DMS153 treated with DMSO at 0.1 percent for 48 hours (cell line): ENCODE measurements around the gene GCC1.
A peak's percentile ranks its signal among the peaks of the same experiment; 100 is the strongest.
"Not testable (repeated sequence)": the region's sequence is repeated elsewhere in the genome, so short reads cannot be mapped to it uniquely, and the experiment has no call there.

Source experiments
- DNase-seq: peaks from one replicate; lab custom pipeline; 2025; ENCODE audit not compliant: unreplicated experiment; lab: John Stamatoyannopoulos, UW

GCC1 gene

DNA sequence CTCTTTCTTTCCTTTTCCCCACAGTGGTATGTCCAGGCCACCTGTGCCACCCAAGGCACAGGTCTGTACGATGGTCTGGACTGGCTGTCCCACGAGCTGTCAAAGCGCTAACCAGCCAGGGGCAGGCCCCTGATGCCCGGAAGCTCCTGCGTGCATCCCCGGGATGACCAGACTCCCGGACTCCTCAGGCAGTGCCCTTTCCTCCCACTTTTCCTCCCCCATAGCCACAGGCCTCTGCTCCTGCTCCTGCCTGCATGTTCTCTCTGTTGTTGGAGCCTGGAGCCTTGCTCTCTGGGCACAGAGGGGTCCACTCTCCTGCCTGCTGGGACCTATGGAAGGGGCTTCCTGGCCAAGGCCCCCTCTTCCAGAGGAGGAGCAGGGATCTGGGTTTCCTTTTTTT, 5.8 kb upstream of the GCC1 start:
- no peak for DNase-seq

DNA sequence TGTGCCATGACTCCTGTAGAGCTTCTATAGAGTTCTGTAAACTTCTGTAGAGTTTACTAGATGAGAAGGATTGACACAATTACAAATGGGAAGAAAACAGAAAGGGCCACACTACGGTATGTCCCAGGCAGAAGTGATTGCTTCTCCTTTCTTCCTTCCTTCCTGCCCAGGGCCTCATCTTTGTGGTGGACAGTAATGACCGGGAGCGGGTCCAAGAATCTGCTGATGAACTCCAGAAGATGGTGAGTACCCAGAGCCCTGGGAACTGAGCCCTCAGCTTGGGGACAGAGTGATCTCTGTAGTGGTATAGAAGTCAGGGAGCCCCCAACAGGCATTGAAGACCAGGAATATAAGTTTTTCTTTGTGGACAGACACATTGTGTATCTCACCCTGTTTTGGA, 4.5 kb upstream of the GCC1 start:
- no peak for DNase-seq

DNA sequence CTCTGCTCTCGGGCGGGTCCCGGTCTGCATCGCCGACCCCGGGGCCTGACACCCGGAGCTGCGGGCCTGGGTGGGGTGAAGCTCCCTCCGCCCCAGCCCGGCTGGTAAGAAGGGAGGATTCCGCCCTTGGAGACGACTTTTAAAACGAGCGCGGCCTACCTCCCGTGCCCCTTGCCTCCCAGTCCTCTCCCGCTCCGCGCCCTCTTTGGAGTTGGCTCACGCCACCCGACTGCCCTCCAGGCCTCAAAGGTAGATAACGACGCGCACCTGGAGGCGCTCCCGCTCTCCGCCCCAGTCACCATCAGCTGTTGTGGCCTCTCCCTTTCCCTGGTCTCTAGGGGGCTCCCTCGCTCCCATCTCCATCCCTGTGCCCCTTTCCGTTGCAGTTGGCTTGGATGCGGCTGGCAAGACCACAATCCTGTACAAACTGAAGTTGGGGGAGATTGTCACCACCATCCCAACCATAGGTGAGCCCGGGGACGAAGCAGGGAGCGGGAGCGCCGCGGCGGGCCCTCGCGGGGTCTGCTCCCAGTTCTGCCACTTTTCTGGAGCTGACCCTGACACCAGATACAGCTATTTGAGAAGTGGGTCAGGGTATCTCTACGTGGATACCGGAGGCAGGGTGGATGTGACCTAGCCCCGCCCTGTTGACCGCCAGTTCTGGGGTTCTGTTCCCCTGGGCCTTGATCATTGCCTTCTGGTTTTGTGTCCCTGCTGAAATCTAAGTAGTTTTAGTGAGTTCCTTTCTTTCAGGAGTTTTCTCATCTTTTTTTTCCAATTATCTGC, 3.5 kb upstream of the GCC1 start:
- DNase-seq = peak; percentile 43

DNA sequence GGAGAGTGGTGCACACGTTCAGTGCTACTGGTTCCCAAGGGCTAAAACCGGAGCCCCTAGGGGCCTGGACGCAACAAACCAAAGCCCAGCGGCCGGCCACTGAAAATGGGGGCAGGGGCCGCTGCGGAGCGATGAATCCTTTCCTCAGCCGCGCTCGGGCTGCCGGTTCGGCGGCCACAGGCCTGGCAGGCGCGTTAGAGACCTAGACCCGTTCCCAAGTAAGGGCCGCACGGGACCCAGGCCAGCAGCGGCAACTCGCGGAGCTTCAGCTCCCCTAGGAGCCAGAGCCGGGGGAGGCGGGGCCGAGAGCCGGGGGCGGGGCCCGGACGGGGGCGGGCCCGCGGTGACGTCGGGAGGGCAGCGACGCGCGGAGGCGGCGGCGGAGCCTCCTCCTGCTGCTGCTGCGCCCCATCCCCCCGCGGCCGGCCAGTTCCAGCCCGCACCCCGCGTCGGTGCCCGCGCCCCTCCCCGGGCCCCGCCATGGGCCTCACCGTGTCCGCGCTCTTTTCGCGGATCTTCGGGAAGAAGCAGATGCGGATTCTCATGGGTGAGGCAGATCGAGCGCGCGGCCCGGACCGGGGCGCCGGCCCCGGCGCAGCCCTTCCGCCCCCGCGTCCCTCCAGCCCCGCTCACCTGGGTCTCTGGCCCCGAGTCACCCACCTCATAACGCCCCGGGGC, 2.8 kb upstream of the GCC1 start, which contains the start of gene ARF5:
TSS of gene ARF5 (plus strand) at position 393 of the 678 bp plus-strand sequence. CDS start at position 481, 88 bp downstream.
- DNase-seq = peak; percentile 48

DNA sequence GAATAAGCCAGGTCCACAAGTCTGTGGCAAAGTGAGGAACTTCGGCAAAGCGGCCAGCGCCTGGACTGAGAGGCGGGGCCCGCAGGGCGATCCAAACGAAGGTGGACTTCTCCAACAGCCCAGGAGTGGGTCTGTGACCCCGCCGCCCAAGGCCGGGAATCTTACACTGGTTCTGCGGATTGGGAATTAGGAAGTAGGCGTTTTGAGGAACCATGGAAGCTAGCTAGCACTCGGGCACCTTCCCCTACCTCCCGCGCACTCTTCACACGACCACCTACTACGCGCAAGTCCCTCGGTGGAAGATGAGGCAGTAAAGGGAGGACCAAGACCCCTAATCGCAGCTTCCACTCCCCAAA, 2.2 kb upstream of the GCC1 start:
- DNase-seq = no peak

DNA sequence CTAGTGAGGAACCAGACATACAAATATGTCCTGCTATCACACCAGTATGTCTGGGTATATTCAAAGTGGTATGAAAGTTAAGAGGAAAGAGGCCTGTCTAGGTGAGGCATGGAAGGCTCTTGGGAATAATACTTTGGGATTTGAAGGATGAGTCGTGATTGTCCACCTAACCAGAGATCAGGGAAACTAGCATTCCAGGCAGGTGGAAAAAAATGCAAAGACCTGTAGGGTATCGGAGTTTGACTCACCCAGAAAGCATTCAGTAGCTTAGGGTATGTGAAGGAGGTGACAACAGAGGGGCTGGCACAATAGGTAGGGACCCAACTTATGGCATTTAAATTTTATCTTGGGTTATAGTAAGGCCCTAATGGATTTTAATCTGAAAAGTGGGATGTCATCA, 950 bp upstream of the GCC1 start:
- DNase-seq = no peak

DNA sequence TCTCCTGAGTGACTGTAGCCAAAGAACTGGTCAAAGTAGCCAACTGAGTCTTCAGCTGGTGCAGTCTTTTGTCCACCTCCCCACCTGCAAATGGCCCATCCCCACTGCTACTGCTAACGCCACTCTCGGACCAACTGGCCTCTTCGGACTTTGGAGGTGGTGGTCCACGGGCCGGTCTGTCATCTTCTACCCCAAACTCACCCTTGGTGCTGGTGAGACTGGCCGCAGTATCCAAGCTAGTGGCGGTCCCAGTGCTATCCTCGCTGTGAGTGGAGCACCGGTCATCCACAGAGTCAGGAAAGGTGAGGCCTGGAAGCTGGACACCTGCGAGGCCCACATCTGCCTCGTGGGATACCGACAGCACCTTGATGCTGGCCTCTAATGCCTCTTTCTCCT, 750 bp downstream of the GCC1 start:
- no peak for DNase-seq

DNA sequence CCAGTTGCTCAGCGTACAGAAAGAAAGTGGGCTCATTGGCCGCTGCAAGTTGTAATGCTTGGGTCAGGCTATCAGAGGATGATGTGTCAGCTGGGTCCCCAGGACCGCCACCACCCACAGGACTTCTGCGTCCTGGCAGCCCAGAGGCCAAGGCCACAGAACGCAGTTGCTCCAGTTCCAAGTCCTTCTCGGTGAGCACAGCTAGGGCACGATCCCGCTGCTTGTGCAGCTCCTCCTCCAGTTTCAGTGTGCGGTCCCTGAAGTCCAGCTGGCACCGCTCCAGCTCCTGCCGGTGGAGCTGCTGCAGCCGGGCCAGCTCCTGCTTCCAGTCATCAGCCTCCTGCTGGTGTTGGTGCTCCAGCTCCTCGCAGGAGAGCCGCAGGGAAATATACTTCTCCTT, 3.0 kb downstream of the GCC1 start:
- DNase-seq = no peak

DNA sequence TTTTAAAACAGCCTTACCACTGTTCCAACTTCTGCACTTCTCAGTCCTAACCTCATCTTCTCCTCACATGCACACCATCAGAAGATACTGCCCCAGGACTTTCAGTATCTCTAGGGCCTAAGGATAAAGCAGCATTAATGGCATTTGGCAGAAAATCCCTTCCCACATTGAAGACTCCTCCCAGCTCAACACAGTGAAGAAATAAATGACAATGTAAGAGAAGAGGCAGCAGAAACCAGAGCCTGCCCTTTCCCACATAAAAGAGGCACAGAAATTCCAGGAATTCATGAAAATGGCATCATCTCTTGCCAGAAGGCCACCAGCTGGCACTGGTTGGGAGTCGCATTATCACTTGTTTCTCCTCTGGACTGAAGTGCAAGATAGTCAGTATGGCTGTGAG, 3.7 kb downstream of the GCC1 start:
- DNase-seq = no peak

DNA sequence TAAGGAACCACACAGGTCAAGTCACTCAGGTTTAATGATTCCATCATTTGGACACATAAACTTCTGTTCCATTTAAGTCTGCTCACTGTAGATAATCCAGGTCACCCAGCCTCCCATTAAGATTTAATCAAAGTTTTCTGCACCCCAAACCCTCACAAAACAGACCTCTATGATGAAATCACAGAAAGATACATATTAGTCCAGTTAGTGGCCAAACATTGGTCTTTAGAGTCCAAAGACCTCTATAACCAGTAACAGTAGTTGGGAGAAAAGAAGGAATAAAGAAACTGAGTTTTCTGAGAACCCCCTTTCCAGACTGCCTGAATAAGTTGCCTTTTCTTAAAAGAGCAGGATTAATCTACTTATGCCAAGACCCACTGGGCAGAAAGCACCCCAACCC, 4.8 kb downstream of the GCC1 start:
- no peak for DNase-seq

DNA sequence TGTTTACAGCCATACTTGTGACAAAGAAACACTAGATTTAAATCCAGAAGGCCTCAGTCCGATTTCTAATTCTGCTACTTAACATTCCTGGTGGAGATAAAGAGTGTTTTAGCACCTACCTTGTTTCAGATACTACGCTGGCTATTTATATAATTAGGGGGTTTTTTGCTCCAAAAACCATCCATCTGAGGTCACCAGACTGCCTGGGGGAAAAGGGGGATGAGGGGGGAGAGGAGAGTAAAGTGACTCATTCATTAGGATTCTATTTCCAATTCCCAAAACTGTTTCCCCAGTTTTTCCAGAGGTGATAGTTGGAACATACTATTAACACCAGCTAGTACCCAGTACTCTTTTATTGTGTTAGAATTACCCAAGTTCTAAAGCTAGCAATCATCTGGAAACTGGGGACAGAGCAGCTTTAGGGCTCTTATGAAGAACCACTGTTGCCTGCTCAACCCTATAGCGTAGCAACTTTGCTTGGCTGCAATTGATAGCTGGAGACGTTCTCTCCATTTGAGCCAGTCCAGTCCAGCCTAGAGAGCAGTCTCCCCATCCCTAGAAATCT, 6.6 kb downstream of the GCC1 start:
- DNase-seq = no peak

DNA sequence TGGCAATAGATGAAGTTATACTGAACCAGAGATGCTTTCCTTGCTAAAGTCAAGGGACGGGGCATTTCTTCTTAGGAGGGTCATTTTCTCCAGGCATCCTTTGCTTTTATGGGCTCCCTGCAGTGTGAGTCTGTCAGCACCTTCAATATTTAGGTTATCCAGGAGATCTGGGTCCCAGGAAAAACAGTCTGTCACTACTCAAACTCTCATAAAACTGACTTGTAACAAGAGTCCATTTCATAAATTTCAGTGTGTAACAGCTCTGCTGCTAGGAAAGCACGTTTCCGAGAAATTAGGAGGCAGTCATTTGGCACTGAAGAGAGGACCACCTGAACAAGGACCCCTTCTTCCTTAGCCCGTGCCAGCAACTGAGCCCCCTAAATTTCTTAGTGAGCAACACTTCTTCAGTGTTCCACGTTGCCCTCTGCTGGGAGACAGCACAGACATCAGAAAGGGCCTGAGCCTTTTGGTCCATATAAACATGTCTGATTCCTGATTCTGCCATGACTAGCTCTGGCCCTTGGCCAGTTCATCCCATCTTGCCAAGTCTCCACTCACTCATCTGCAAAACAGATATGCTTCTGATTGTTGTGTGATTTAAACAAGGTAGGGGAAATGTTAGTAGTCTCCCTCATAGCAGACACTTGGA, 7.2 kb downstream of the GCC1 start:
- DNase-seq = no peak

DNA sequence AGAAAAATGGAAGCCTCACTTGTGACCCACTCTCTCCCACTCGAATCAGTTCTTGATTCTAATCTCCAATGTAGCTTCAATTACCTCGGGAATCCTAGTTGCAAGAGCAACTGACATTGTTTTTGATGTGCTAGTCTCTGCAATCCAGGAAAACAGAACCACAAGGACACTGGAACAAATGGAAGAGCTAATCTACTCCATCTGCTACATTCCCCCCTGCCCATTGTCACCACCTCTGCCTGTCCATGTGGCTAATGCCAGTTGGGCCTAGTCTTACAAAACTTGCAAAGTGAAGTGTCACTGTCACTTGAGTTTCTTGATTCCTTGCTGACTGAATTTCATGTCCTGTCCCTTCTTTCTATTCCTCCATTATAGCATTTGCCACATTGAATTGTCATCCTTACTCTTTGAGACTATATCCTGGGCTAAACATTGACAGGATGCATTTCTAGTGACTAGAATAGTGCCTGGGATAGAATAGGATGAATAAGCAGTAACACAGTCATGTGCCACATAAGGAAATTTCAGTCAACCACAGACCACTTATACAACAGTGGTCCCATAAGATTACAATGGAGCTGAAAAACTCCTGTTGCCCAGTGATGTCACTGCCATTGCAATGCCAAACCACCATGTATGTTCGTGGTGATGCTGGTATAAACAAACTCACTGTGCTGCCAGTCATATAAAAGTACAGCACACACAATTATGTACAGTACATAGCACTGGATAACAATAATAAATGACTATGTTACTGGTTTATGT, 13.5 kb downstream of the GCC1 start:
- DNase-seq = no peak

DNA sequence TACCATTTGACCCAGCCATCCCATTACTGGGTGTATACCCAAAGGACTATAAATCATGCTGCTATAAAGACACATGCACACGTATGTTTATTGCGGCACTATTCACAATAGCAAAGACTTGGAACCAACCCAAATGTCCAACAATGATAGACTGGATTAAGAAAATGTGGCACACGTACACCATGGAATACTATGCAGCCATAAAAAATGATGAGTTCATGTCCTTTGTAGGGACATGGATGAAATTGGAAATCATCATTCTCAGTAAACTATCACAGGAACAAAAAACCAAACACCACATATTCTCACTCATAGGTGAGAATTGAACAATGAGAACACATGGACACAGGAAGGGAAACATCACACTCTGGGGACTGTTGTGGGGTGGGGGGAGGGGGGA, 17.4 kb downstream of the GCC1 start:
- DNase-seq = not testable (repeated sequence)

DNA sequence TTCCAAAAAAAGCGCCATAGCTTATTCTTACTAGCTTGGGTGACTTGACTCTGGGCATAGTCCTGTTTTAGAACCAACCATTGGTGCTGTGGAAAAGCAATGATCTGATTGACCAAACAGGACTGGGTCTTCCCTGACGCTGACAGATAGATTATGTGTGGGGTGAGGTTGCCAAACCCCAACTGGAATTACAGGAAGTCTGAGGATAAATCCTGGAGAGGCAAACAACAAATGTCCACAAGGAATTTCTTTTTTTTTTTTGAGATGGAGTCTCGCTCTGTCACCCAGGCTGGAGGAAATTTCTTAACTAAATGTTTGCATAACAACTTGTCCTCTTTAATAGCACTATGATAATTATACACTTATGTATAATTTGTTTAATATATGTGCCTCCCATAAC, 19.2 kb downstream of the GCC1 start:
- DNase-seq = no peak

DNA sequence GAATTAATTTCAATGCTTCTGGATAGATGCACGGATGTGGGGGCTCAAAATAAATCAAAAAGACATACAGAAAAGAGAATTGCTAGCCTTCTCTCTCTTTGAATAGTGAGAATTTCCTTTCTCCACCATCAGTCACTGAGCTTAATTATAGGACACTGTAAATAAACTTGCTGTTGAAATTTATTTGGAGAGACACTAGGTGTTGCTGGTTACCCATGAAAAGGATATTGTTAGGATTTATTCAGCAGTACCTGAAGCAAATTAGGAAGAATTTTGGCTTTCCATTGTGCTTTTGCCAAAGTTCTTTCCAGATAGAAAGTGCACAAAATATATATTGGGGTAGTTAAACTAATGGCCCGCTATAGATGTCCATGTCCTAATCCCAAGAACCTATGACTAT, 27.6 kb downstream of the GCC1 start:
- no peak for DNase-seq

DNA sequence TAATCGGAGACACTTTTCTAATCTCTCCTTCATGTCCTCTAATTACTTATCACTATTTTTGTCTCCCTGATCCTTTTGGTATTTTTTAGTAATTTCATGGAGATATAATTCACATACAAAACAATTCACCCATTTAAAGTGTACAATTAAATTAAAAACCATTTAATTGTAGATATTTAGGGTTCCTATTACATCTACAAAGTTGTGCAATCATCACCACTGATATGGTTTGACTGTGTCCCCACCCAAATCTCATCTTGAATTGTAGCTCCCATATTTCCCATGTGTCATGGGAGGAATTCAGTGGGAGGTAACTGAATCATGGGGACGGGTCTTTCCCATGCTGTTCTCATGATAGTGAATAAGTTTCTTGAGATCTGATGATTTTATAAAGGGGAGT, 29.0 kb downstream of the GCC1 start:
- DNase-seq = no peak

DNA sequence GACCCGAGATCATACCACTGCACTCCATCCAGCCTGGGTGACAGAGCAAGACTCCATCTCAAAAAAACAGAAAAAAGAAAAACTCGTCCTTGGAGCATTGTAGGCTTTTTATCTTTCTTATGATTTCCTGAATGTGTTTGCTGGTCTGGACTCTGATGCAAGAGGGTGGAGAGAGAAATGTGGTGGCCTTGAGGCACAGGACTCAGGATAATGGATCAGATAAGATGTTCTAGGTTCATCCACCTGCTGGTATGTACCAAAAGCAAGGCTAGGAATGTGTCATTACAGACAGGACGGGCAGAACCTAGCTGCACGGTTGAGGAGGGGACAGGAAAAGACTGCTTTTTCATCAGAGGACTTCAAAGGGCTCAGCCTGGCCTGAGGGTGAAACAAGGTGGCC, 33.5 kb downstream of the GCC1 start:
- no peak for DNase-seq

DNA sequence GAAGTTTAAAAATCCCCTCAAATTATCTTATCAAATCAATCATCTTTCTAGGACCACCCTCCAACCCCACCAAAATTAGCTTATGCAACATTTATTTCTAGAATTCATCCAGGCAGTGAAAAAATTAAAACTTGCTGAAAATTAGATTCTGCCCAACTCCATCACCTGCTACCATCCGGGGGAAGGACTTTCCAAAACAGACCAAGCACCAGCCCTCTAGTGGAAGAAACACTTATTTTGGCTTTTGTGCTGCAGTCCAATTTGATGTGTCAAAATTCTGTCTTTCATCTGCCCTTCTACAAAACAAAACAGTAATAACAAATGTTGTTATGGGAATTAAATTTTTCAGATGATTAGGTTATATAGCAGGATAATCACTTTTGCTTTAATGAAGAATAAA, 35.1 kb downstream of the GCC1 start:
- DNase-seq = no peak

DNA sequence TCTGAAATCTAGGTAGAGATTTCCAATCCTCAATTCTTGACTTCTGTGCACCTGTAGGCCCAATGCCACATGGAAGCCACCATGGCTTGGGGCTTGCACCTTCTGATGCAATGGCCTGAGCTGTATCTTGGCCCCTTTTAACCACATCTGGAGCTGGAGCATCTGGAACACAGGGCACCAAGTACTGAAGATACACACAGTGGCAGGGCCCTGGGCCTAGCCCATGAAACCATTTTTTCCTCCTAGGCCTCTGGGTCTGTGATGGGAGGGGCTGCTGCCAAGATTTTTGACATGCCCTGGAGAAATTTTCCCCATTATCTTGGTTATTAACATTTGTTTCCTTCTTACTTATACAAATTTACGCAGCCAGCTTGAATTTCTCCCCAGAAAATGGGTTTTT, 39.1 kb downstream of the GCC1 start:
- DNase-seq = no peak

DNA sequence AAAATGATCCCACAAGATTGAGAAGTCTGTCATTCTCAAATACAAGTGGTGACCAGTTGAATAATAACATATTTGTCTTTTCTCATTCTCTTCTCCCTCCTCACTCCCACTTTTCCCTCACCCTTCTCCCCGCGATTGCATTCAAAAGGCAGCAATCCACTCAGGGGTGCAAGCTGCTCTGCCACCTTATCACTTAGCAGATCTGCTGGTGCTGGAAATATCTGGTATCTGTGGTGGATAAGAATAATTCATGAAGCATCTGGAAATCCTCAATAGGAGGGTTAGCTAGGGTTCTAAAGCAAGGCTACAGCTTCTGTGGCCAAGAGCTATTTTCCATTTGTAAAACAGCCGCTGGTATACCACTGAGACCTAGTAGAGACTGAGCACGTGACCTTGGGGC, 43.8 kb downstream of the GCC1 start:
- DNase-seq = no peak
